GM12873 (cell line): ENCODE data around the gene INPP5A.

Experiments
- TF ChIP-seq, protein P1 (sequence below): IDR thresholded peaks from 2 replicates; pipeline ENCODE4 v1.5.1; 2012; ENCODE audit warnings: low read depth, mild to moderate bottlenecking, moderate library complexity, low read length, control low read depth; ENCODE audit not compliant: insufficient read depth; ENCODE audit errors: missing control alignments

The INPP5A gene

DNA sequence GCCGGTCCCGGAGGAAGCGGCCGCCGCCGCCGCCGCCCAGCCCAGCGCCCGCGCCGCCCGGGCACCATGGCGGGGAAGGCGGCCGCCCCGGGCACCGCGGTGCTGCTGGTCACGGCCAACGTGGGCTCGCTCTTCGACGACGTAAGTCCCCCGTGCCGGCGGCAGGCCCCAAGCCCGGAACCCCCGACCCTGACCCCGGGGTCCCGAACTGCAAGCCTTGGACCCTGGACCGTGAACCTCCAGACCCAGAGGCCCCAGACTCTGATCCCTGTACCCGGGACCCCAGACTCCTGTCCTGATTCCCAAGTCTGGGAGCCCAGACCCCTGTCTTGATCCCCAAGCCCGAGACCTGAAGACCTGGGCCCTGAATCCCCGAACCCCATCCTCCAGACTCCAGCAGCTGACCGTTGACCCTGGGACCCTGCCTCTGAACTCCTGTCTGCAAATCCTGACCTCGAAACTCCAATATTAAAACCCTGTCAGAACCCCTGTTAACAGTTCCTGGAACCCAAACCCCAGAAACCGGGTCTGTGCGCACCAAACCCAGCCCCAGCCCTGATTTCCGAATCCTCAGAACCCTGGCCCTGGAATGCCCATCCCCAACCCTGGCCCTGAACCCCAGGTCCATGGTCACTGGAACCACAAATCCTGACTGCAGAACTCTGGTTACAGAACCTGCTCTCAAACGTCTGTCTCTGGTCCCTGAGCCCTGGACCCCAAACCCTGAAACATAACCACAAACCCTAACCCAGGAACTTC lies 623 bp downstream of the INPP5A start:
- TF ChIP-seq, protein P1, sequence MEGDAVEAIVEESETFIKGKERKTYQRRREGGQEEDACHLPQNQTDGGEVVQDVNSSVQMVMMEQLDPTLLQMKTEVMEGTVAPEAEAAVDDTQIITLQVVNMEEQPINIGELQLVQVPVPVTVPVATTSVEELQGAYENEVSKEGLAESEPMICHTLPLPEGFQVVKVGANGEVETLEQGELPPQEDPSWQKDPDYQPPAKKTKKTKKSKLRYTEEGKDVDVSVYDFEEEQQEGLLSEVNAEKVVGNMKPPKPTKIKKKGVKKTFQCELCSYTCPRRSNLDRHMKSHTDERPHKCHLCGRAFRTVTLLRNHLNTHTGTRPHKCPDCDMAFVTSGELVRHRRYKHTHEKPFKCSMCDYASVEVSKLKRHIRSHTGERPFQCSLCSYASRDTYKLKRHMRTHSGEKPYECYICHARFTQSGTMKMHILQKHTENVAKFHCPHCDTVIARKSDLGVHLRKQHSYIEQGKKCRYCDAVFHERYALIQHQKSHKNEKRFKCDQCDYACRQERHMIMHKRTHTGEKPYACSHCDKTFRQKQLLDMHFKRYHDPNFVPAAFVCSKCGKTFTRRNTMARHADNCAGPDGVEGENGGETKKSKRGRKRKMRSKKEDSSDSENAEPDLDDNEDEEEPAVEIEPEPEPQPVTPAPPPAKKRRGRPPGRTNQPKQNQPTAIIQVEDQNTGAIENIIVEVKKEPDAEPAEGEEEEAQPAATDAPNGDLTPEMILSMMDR = no peak

DNA sequence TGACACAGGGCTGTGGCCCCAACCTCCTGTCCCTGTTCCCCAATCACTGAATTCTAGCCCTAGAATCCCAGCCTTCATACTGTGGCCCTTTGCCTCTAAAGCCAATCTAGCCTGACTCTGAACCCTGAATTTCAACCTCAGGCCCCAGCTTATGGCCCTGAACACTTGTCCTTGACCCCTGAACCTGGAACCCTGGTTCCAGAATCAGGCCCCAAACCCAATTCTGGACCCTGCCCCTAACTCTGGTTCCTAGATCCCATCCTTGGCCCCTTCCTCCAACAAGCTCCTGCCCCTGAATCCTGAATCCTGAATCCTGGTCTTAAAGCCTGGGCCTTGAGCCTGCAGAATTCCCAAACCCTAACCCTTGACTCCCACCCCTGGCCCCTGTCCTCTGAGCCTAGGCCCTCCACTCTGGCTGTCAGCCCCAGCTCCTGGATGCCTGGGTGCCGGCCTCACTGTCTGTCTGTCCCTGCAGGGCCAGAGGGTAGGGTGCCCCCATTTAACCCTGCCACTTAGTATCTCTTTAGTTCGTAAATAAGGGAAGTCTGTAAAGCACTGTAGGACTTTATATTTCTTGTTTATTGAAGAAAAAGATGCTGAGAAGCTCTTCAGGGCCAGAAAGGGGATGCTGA lies 1.3 kb downstream of the INPP5A start:
- TF ChIP-seq, protein P1 = no peak

DNA sequence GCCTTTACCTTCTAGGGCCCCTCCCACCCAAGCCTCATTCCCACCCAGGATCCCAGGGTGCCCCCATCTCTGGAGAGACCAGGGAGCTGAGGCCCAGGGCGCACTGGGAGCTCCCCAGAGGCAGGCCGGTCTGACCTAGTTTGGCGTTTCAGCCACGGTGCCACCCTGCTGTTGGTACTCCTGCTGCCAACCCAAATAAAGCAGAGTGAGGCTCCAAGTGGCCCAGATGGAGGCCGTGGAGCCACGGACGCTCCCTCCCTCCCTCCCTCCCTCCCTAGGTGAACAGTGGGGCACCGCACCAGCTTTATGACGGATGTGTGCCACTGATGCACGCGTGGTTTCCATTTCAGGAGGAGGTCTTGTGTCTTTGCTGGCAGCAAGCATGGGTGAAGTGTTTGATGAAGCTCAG lies 1.8 kb downstream of the INPP5A start:
- TF ChIP-seq, protein P1 = no peak

DNA sequence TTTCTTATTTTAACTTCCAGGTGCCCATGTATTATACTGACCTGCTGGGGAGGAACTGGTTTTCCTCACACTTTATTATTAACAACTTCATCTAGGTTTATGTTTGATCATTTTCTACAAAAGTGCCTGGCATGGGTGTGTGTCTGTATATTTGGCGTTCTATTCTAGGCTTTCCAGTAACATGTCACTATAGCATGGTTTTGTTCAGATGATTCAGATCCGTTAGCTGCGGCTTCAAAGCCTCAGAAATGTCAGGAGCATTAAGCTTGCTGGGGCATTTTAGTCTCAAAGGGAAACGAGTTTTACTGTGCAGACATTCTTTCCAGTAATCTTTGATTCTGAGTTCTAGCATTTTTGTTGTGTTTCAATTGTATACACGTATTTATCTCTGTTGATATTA lies 2.3 kb downstream of the INPP5A start:
- TF ChIP-seq, protein P1 = no peak

DNA sequence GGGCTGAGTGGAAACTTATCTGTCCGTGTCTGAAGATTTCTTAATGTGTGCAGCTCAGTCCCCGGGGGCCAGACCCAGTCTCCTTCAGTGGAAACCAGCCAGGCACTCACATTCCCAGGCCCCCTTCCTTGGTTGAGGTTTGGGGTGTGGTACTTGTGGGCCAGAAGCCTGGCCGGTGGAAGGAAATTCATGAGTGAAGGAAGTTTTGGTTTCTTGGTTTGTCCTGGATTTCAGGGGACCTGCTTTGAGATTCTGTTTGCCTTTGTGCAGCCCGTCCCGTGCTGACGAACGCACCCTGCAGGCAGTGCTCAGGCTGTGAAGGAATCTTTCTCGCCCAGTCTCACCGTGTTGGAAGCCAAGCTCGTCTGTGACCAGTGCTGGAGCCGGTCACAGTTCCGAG lies 2.9 kb downstream of the INPP5A start:
- TF ChIP-seq, protein P1 = no peak

DNA sequence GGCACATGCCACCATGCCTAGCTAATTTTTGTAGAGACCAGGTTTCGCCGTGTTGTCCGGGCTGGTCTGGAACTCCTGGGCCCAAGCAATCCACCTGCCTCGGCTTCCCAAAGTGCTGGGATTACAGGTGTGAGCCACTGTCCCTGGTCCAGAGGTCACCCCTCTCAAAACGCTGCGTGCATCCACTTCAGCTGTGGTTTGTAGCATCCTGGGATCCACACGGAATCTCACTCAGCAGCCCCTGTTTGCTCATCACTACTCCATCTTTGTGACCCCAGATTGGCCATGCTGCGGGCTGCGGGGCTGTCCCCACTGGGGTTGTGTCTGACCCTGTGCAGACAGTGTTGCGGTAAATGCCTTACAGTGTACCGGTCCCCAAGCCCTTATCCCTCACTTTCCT lies 3.5 kb downstream of the INPP5A start:
- TF ChIP-seq, protein P1 = no peak

DNA sequence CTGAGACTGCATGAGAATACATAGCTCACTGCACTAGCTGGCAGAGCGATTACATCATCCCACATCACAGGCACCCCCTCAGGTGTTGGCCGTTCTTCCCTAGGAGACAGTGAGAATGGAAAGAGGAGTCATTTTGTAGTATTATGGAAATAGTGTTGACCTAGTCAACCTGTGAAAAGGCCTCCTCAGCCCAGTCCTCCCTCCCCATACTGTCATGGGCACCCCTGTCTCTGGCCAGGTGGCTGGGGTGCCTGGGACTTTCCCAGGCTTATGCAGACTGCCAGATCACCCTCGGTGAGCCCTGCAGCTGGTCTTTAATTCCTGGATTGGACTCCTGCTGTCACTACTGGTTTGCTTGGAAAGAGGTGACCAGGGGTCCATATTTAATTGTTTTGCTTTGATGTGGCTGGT lies 4.0 kb downstream of the INPP5A start:
- TF ChIP-seq, protein P1 = no peak
